Transverse colon (tissue), 4 donors: Measurements from ENCODE around the gene GCN1. TPM values are rescaled to one million over a fixed set of nuclear protein-coding genes. Genes with fewer than 3 reads are reported as not detected.

Experiments
- DNase-seq: peaks from one replicate; pipeline ENCODE4 v3.0.0-alpha.2; 2019
- H3K27ac ChIP-seq, 4 donors: fragments of 200-600 bp; sonication (generic); 2 replicates each; pipeline ENCODE4 v1.5.1; 2016 to 2018; ENCODE audit warnings: inconsistent platforms in 4 of 4
- H3K27me3 ChIP-seq: fragments of 200-600 bp; sonication (generic); 2 replicates; pipeline ENCODE4 v1.5.1; 2017; ENCODE audit warnings: inconsistent platforms
- H3K36me3 ChIP-seq, 4 donors: fragments of 200-600 bp; sonication (generic); 2 replicates each; pipeline ENCODE4 v1.5.1; 2017 to 2019; ENCODE audit warnings: inconsistent platforms in 4 of 4
- H3K4me1 ChIP-seq, 4 donors: fragments of 200-600 bp; sonication (generic); 2 replicates each; pipeline ENCODE4 v1.5.1; 2017 to 2020; ENCODE audit warnings: inconsistent platforms in 4 of 4
- H3K4me3 ChIP-seq, 4 donors: fragments of 200-600 bp; sonication (generic); 1 replicate in 1 of 4; 2 replicates in 3 of 4; pipeline versions ENCODE4 v1.5.1 to v1.6.1; 2017 to 2019; ENCODE audit warnings: inconsistent platforms in 4 of 4
- H3K9me3 ChIP-seq, 2 donors: fragments of 200-600 bp; sonication (generic); 2 replicates each; pipeline ENCODE4 v1.5.1; 2017 to 2019; ENCODE audit warnings: inconsistent platforms in 2 of 2
- EP300 ChIP-seq: sonication (generic); formaldehyde crosslinking; IDR thresholded peaks from one replicate; pipeline ENCODE4 v1.6.1; 2017; ENCODE audit warnings: antibody characterized with exemption, low read depth
- POLR2A ChIP-seq: fragments of 450-650 bp; IDR thresholded peaks from one replicate; pipeline ENCODE4 v1.6.1; 2016; ENCODE audit warnings: antibody characterized with exemption, mild to moderate bottlenecking, moderate library complexity
- POLR2AphosphoS5 ChIP-seq, 3 donors: sonication (generic); formaldehyde crosslinking; IDR thresholded peaks; one replicate each; pipeline ENCODE4 v1.6.1; 2016; ENCODE audit warnings: antibody characterized with exemption in 3 of 3
- WGBS, 2 donors: methylation state at CpG; one replicate each; pipeline ENCODE4 v1.1.5; 2018; ENCODE audit warnings: low coverage in 1 of 2; 5-methylcytosine and 5-hydroxymethylcytosine counted together
- in situ Hi-C, 4 donors: fragments of 200-750 bp; cut with MboI; loops; one replicate each; pipeline versions ENCODE4 v1.15.0 to v1.15.1; 2017; ENCODE audit warnings: low sequenced_read_pairs in 3 of 4, low pct_ligation_motif_present in 1 of 4, low pct_unique_long_range_greater_than_20kb in 1 of 4
- intact Hi-C: fragments of 100-400 bp; cut with DNase I; formaldehyde crosslinking; loops from one replicate; pipeline ENCODE4 v1.15.1; 2023; ENCODE audit warnings: low total_unique reads
- total RNA-seq, 4 donors: library from RNA; depleted of rRNA; stranded (reverse); fragments of >200 nt; gene quantifications; one replicate each; pipeline ENCODE4 v1.1.0, GENCODE V29; 2016
- TF ChIP-seq, protein P1 (sequence below), 5 experiments: fragments of 200-600 bp in 3 of 5; fragments of 450-650 bp in 2 of 5; sonication (generic) in 3 of 5; IDR thresholded peaks; 1 replicate in 2 of 5; 2 replicates in 3 of 5; pipeline ENCODE4 v1.5.1; 2016 to 2017; ENCODE audit warnings: antibody characterized with exemption in 5 of 5, inconsistent platforms in 3 of 5, mild to moderate bottlenecking in 2 of 5, moderate library complexity in 1 of 5

The GCN1 gene
- total RNA-seq, 4 donors from 2014 or later: 70.0 to 141 (median 107) TPM

- intact Hi-C loops (no loop called here), in situ Hi-C loops (no loop called here)
- Histone ChIP-seq H3K36me3 (no peaks in the 10 kb centered on the region), H3K4me3 (no peak overlapping the region), H3K4me1 (peaks cover 22 to 73% (median 55%) of the 10 kb centered on the region in 4 donors), H3K27ac (peak overlapping the region; percentile 32 to 56 (median 42)), H3K27me3 (no peaks in the 10 kb centered on the region), H3K9me3 (no peaks in the 10 kb centered on the region)
- no peak for DNase-seq
- TF ChIP-seq POLR2AphosphoS5 (IDR thresholded peaks at IDR 0.05) (no peak), EP300 (no peak)
- 68% methylated on average over 9 of the region's 9 CpGs; no CpG with 5 or more reads in 1 of the 2 donors for WGBS, 2 donors
Observed at GRCh38 chr12:120241561-120242274, 47.2 kb upstream of the GCN1 start.

DNA sequence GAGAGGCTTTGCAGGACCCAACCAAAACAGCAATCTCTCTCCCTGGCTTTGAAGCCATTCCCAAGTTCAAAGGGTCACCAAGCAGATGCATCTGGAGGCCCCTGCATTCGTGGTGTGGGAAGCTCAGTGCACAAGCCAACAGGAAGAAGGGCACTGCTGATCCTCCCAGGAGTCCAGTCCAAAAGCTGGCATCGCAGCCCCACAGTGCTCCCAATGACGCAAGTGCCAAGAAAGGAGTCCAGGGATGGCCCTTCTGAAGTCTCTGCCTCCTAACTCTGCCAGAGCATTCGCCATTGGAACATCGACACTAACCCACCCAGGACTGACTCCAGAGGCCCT lies 45.9 kb upstream of the GCN1 start:
- Histone ChIP-seq H3K4me1 (peaks cover 30 to 82% (median 65%) of the 10 kb centered on the region in 4 donors), H3K36me3 (no peaks in the 10 kb centered on the region), H3K9me3 (no peaks in the 10 kb centered on the region), H3K4me3 (no peak overlapping the region), H3K27me3 (no peaks in the 10 kb centered on the region), H3K27ac (peak overlapping the region; percentile 32 to 56 (median 42))
- in situ Hi-C loops: no loop called here
- intact Hi-C loops: no loop called here
- TF ChIP-seq POLR2A (no peak), POLR2AphosphoS5 (IDR thresholded peaks at IDR 0.05) (no peak), EP300 (no peak)
- TF ChIP-seq, protein P1, sequence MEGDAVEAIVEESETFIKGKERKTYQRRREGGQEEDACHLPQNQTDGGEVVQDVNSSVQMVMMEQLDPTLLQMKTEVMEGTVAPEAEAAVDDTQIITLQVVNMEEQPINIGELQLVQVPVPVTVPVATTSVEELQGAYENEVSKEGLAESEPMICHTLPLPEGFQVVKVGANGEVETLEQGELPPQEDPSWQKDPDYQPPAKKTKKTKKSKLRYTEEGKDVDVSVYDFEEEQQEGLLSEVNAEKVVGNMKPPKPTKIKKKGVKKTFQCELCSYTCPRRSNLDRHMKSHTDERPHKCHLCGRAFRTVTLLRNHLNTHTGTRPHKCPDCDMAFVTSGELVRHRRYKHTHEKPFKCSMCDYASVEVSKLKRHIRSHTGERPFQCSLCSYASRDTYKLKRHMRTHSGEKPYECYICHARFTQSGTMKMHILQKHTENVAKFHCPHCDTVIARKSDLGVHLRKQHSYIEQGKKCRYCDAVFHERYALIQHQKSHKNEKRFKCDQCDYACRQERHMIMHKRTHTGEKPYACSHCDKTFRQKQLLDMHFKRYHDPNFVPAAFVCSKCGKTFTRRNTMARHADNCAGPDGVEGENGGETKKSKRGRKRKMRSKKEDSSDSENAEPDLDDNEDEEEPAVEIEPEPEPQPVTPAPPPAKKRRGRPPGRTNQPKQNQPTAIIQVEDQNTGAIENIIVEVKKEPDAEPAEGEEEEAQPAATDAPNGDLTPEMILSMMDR (IDR thresholded peaks at IDR 0.05): no peak
- 80% methylated on average over 5 of the region's 5 CpGs; no CpG with 5 or more reads in 1 of the 2 donors for WGBS, 2 donors
- DNase-seq: no peak

- peak overlapping the region; percentile 22 to 90 (median 40) for H3K27ac ChIP-seq
- no peaks in the 10 kb centered on the region for H3K36me3 ChIP-seq
- peaks cover 34 to 85% (median 70%) of the 10 kb centered on the region in 4 donors for H3K4me1 ChIP-seq
- TF ChIP-seq POLR2A: no peak
- no peak for TF ChIP-seq EP300
- in situ Hi-C loops: no loop called here
- WGBS, 2 donors: 92 to 100% methylated on average over 1 to 2 of the region's 2 CpGs
- H3K27me3 ChIP-seq: no peaks in the 10 kb centered on the region
- H3K4me3 ChIP-seq: no peak overlapping the region
- no peaks in the 10 kb centered on the region for H3K9me3 ChIP-seq
- intact Hi-C loops: no loop called here
- DNase-seq: no peak
Observed at GRCh38 chr12:120239776-120240494, 45.4 kb upstream of the GCN1 start.

DNA sequence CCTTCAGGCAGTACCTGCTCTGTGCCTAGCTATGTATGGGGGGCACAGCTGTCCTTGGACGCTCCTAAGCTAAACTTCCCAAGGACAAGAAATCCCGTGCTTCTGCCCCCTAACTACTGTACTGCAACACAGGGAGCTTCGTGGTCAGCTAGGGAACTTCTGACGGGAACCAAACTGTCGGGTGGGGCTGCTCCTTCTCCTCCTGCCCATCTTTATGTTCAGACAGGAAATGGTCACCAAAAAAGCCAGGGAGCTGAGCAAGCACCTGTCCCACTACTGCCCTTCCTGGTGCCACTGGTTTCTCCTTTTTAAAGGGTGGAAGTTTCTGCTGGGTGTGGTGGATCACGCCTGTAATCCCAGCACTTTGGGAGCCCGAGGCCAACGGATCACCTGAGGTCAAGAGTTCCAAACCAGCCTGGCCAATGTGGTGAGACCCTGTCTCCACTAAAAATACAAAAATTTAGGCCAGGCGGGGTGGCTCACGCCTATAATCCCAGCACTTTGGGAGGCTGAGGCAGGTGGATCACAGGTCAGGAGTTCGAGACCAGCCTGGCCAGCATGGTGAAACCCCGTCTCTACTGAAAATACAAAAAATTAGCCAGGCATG lies 44.4 kb upstream of the GCN1 start:
- intact Hi-C loops (no loop called here), in situ Hi-C loops (no loop called here)
- Histone ChIP-seq H3K36me3 (no peaks in the 10 kb centered on the region), H3K4me3 (no peak overlapping the region), H3K9me3 (no peaks in the 10 kb centered on the region), H3K27ac (peak overlapping the region; percentile 88 to 92 (median 90)), H3K4me1 (peaks cover 34 to 92% (median 79%) of the 10 kb centered on the region in 4 donors), H3K27me3 (no peaks in the 10 kb centered on the region)
- no peak for DNase-seq
- no peak for TF ChIP-seq POLR2A
- WGBS, 2 donors: 69% methylated on average over 12 of the region's 12 CpGs; no CpG with 5 or more reads in 1 of the 2 donors

- Histone ChIP-seq H3K27me3 (no peaks in the 10 kb centered on the region), H3K9me3 (no peaks in the 10 kb centered on the region), H3K36me3 (no peaks in the 10 kb centered on the region), H3K4me3 (no peak overlapping the region), H3K27ac (peak overlapping the region; percentile 88 to 92 (median 90)), H3K4me1 (peaks cover 39 to 99% (median 84%) of the 10 kb centered on the region in 4 donors)
- in situ Hi-C loops: no loop called here
- no peak for TF ChIP-seq POLR2AphosphoS5 (IDR thresholded peaks at IDR 0.05)
- TF ChIP-seq, protein P1 (IDR thresholded peaks at IDR 0.05): no peak
- no peak for TF ChIP-seq EP300
- TF ChIP-seq POLR2A: no peak
- intact Hi-C loops: no loop called here
- WGBS, 2 donors: 75% methylated on average over 9 of the region's 9 CpGs; no CpG with 5 or more reads in 1 of the 2 donors
- DNase-seq: no peak
Observed at GRCh38 chr12:120238217-120238616, 43.7 kb upstream of the GCN1 start.
